Type B pancreatic cell (in vitro differentiated cells): ENCODE data around the gene DNAH6. TPM values are rescaled to one million over a fixed set of nuclear protein-coding genes. Genes with fewer than 3 reads are reported as not detected.

ENCODE experiments used
- DNase-seq: peaks from one replicate; pipeline ENCODE4 v3.0.0; 2021; ENCODE audit warnings: mixed read lengths; ENCODE audit not compliant: unreplicated experiment; ENCODE audit errors: extremely low spot score
- H3K27ac Mint-ChIP-seq: 2 replicates; pipeline ENCODE4 v1.8.0; 2021; ENCODE audit warnings: mild to moderate bottlenecking, mixed read lengths
- H3K27me3 Mint-ChIP-seq: 2 replicates; pipeline ENCODE4 v1.8.0; 2021; ENCODE audit warnings: mixed read lengths
- H3K36me3 Mint-ChIP-seq: 2 replicates; pipeline ENCODE4 v1.8.0; 2021; ENCODE audit warnings: mixed read lengths
- H3K4me1 Mint-ChIP-seq: one replicate; pipeline ENCODE4 v1.8.0; 2021; ENCODE audit warnings: mixed read lengths; ENCODE audit not compliant: unreplicated experiment
- H3K4me3 Mint-ChIP-seq: 2 replicates; pipeline ENCODE4 v1.8.0; 2021; ENCODE audit warnings: mild to moderate bottlenecking, mixed read lengths
- H3K9me3 Mint-ChIP-seq: 2 replicates; pipeline ENCODE4 v1.8.0; 2021; ENCODE audit warnings: mixed read lengths
- CTCF ChIP-seq: fragments of 200-600 bp; sonication (generic); conservative IDR thresholded peaks from 2 replicates; pipeline ENCODE4 v1.5.0; 2021; ENCODE audit warnings: antibody characterized with exemption, mild to moderate bottlenecking
- total RNA-seq: library from RNA; stranded (reverse); gene quantifications from 2 replicates; pipeline ENCODE4 v1.2.1, GENCODE V29; 2021; ENCODE audit warnings: low replicate concordance

DNAH6 gene
- total RNA-seq, 1 donor from 2014 or later, result 3.8 TPM

GRCh38 chr2:84805250-84805958 lies 289.1 kb downstream of the DNAH6 start:
- Mint-ChIP-seq H3K4me1 (no peaks in the 10 kb centered on the region), H3K4me3 (no peak overlapping the region), H3K9me3 (no peaks in the 10 kb centered on the region), H3K27me3 (peaks cover 3% of the 10 kb centered on the region), H3K27ac (no peak overlapping the region), H3K36me3 (no peaks in the 10 kb centered on the region)
- TF ChIP-seq CTCF, result no peak
- no peak for DNase-seq

GRCh38 chr2:84807063-84807485 lies 290.8 kb downstream of the DNAH6 start:
- H3K27ac Mint-ChIP-seq, result no peak overlapping the region
- H3K4me1 Mint-ChIP-seq, result no peaks in the 10 kb centered on the region
- no peak for TF ChIP-seq CTCF
- no peak for DNase-seq
- no peak overlapping the region for H3K4me3 Mint-ChIP-seq
- no peaks in the 10 kb centered on the region for H3K9me3 Mint-ChIP-seq
- H3K36me3 Mint-ChIP-seq, result no peaks in the 10 kb centered on the region
- H3K27me3 Mint-ChIP-seq, result peaks cover 3% of the 10 kb centered on the region

DNA sequence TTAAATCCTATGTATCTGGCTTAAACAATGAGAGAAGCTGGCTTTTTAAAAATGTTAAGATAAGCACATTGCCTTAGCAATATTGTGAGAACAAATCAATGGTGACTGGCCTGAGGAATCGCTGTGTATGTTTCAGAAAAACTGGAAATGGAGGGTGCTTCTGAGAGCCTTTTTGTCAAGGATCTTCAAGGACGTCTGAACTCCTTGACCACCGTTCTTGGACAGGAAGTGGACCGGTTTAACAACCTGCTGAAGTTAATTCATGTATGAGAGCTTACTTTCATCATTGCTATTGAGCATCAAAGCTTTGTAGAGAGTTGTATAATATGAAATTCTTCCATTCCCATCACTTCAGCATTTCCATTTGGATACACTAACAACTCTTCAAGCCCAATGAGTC lies 292.0 kb downstream of the DNAH6 start:
- Mint-ChIP-seq H3K36me3 (no peaks in the 10 kb centered on the region), H3K27ac (no peak overlapping the region), H3K4me3 (no peak overlapping the region), H3K9me3 (no peaks in the 10 kb centered on the region), H3K27me3 (peaks cover 3% of the 10 kb centered on the region), H3K4me1 (no peaks in the 10 kb centered on the region)
- no peak for TF ChIP-seq CTCF
- no peak for DNase-seq

GRCh38 chr2:84811839-84812431 lies 295.6 kb downstream of the DNAH6 start:
- Mint-ChIP-seq H3K4me1 (no peaks in the 10 kb centered on the region), H3K4me3 (no peak overlapping the region), H3K36me3 (no peaks in the 10 kb centered on the region), H3K9me3 (no peaks in the 10 kb centered on the region), H3K27me3 (peaks cover 3% of the 10 kb centered on the region), H3K27ac (no peak overlapping the region)
- DNase-seq, result no peak
- TF ChIP-seq CTCF, result no peak

DNA sequence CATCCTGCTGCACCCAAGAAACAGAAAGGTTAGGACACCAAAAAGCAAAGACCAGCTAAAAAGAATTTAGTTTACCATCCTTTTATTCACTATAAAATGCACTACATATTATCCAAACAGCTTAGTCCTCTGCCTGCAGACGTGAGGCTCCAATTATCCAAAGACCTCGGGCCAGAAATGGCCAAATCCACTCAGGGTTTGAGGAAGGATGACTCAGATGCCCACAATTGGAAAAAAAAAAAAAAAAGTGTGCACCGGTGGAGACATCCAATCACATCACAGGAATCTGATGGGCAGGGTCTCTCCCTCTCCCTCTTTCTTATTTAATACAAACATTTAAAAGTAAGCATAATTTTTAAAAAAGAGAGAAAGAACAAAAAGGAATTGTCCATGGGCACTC lies 298.8 kb downstream of the DNAH6 start:
- DNase-seq, result no peak
- H3K36me3 Mint-ChIP-seq, result no peaks in the 10 kb centered on the region
- H3K9me3 Mint-ChIP-seq, result no peaks in the 10 kb centered on the region
- no peaks in the 10 kb centered on the region for H3K27me3 Mint-ChIP-seq
- H3K4me1 Mint-ChIP-seq, result no peaks in the 10 kb centered on the region
- no peak overlapping the region for H3K4me3 Mint-ChIP-seq
- TF ChIP-seq CTCF, result no peak
- H3K27ac Mint-ChIP-seq, result no peak overlapping the region
